Measurements from ENCODE around the gene SKI.
A peak's percentile ranks its signal among the peaks of the same experiment; 100 is the strongest.

The SKI gene

DNA sequence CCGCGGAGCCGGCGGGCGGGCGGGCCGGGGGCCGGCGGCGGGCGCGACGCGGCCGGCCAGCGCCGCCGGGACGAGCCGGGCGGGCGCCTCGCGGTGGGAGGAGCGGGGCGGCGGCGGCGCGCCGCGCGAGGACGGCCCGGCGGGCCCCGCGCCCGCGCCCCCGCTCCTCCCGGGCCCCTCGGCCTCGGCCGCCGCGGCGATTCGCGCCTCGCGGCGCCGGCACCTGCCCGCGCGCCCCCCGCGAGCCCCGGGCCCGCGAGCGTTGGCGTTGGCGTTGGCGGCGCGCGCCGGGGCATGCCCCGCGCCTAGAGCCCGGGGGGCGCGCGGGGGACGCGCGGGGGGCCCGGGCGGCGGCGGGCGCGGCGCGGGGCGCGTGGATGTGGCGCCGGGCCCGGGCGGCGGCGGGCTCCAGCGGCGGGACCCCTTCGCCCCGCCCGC is at the start of gene SKI:
TSS of gene SKI (plus strand) at position 163 of the 438 bp plus-strand sequence. CDS start 448 bp downstream, outside the sequence.
- DNase-seq = no peak

GRCh38 chr1:2178875-2179274 is 49.2 kb upstream of the SKI start:
- DNase-seq = no peak

- DNase-seq = peak in 13 of 56 donors; percentile 13 to 70 (median 37)
These were observed 48.7 kb upstream of the SKI start for GRCh38 chr1:2179283-2180013.

- peak in 1 of 56 donors; percentile 8 for DNase-seq
These were observed 47.5 kb upstream of the SKI start for GRCh38 chr1:2180297-2181245.

GRCh38 chr1:2181271-2181670 is 46.8 kb upstream of the SKI start:
- no peak for DNase-seq

DNA sequence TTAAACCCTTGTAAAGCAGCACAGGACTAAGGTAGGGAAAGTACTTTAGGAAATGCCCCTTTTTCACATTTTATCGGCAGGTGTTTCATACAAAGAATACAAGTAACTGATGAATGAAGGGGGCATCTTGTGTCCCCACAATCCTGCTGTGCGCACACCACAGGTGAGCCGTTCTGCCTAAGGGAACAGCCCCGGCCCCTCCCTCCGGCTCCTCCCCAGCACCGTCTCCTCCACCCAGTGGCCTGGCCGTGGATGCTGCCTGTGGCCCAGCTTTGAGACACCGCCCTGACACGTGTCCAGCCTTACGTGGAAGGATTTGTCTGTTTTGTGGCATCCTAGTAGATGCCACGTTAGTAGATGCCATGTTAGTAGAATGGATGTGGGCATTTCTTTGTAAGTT is 46.4 kb upstream of the SKI start:
- DNase-seq = no peak

GRCh38 chr1:2182376-2182775 is 45.7 kb upstream of the SKI start:
- DNase-seq = no peak

GRCh38 chr1:2183937-2184334 is 44.2 kb upstream of the SKI start:
- no peak for DNase-seq

GRCh38 chr1:2184531-2184930 is 43.6 kb upstream of the SKI start:
- DNase-seq = no peak

- no peak for DNase-seq
These were observed 43.2 kb upstream of the SKI start for GRCh38 chr1:2184934-2185333.

DNA sequence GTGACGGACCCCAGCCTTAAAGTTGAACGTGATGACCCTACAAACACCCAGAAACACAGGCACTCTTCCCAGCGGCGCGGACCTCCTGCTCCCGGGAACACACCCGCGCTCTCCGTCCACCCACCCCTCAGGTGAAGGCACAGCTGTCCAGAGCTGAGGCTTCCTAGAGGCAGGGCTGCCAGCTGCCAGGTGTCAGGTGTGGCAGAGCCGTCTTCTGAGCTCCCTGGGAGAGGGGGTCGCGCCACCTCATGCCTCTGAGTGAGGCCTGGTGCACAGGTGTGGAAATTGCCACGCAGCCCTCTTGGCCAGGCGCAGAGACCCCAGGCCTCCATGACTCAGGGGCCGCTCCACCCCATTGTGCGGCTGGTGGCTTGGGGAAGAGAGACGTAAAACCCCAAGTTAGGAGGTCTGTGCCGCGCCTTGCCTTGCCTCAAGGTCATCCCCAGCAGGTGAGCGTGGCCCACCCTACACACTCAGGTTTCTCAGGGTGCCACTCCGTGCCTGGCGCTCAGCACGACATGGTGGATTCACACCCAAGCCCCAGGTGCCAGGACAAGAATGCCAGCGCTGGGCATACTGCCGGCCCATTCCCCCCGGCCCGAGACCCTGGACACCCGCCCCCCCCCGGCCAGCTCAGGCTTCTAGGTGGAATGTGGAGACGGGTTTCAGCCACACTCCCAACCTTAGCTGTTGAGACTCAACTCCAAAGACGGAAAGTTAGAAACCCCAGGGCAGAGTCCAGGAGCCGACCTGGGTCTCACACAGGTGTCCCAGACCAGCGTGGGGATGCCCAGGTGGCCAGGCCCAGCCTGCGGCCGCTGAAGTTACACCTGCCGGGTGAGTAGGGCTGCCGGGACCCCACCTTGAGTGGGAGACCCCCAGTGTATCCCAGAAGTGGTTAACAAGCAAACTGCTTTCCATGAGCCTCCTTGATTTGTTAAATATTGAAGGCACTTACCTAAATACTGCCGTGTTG is 42.0 kb upstream of the SKI start:
- DNase-seq = no peak

GRCh38 chr1:2186901-2187300 is 41.2 kb upstream of the SKI start:
- DNase-seq = no peak

- DNase-seq = no peak
These were observed 40.5 kb upstream of the SKI start for GRCh38 chr1:2187619-2188018.

DNA sequence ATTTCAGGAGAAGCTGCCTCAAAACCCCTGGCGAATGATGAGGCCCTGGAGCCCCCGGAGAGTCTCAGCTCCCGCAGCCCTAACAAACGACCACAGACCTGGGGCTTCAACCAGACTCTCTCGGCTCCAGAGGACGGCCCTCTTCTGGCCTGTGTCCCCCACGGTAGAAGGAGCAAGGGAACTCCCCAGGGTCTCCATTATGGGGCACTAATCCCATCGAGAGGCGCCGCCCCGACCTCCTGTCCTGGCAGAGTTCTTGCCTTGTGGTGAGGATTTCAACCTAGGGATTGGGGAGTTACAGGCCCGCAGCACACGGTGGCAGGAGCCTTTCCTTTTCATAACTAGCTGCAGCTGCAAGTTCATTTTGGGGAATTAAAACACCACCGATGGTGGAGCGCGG is 39.8 kb upstream of the SKI start:
- DNase-seq = no peak

- peak; percentile 41 to 96 (median 88) for DNase-seq
These were observed 38.4 kb upstream of the SKI start for GRCh38 chr1:2189459-2190425.

DNA sequence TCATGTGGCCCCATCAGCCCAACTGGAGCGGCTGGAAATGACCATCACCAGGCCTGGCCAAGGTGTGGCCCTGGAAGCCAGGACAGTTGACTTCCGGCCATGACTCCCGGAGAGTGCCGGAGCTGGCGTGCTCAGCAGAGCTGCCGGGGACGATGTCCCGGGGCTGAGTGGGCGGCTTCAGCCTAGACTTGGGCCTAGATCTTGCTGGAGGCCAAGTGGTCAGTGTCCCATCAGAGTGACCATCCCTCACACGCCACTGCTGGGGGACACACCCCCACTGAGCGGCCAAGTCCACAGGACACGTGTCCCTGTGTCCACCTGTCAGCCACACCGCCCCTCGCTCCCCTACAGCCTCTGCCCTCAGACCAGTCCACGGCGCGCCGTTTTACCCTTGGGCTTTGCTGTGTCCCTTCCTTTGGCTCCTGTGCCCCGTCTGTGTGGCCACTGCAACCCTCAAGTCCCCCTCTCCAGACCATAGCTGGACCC is 37.6 kb upstream of the SKI start:
- DNase-seq = peak in 1 of 56 donors; percentile 17

- DNase-seq = peak in 14 of 56 donors; percentile 10 to 40 (median 30)
These were observed 35.8 kb upstream of the SKI start for GRCh38 chr1:2192031-2192995.

DNA sequence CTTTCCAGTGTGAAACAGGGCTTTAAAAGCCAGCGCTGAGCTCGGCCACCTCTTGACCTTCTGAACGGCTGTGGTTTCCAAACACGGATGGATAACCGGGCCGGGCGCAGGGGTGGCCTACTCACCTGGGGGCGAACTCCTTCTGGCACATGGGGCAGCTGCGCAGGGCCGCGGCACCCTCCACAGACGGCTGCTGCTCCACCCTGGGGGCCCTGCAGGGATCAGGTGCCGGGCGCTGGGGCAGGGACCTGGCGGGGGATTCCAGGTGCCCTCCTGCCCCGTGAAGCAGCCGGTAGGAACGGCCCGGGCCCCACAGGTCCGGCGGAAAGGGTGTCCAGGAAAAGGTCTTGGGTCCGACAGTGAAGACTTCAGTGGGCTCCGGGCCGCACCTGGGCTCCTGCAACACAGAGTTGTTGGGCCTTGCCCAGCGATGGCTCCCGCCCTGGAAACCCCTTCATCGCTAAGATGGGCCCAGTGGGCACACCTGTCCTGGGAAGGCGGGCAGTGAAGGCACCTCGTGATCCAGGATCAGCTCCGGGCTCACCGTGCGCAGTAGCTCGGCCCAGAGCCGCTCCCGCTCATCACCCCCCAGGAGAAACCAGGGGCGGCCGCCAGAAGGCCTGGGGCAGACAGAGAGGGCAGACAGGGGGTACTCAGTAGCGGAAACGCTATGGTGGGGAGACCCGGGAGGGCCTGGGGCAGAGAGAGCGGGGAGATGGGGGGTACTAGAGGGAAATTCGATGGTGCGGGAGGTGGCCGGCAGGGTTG is 34.4 kb upstream of the SKI start:
- no peak for DNase-seq
